Measurements from ENCODE around the gene ZDHHC14. TPM values are rescaled to one million over a fixed set of nuclear protein-coding genes. Genes with fewer than 3 reads are reported as not detected.

Gene ZDHHC14
- total and polyA plus RNA-seq, 4 donors = 12.3 to 46.8 (median 28.1) TPM

DNA sequence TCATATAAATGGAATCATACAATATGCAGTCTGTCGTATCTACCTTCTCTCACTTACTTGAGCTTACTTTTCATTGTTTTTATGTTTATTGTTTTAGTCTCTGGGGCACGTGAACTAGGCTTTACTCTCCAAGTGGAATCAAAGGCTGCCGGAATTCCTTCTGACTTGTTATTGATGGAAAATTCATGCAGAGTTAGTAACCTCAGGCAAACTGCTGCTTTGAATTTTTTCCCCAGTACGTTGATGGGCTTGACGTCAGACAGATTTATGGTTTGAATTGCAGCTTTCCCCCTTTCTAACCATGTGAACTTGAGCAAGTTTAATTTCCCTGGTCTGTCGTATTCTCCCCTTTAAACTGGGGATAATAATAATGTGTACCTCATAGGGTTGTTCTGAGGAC lies 68.6 kb downstream of the ZDHHC14 start:
- Histone ChIP-seq H3K9me3 (ENCODE audit: control insufficient read depth, insufficient read depth, low read length) (no peaks in the 10 kb centered on the region), H3K4me1 (ENCODE audit: control insufficient read depth, insufficient read depth, low read length) (no peaks in the 10 kb centered on the region), H3K27ac (ENCODE audit: low read depth, low read length) (no peak overlapping the region), H3K4me3 (ENCODE audit: low read depth, low read length) (no peak overlapping the region), H3K36me3 (ENCODE audit: control insufficient read depth, insufficient read depth, low read length) (no peaks in the 10 kb centered on the region), H3K27me3 (ENCODE audit: control insufficient read depth, insufficient read depth, low read length) (no peaks in the 10 kb centered on the region)
- WGBS (ENCODE audit: insufficient coverage) = 67% methylated on average over 1 of the region's 6 CpGs
- DNase-seq (ENCODE audit: low read depth in 4 of 6, low spot score in 6 of 6) = peak in 1 of 6 donors; percentile 26

DNA sequence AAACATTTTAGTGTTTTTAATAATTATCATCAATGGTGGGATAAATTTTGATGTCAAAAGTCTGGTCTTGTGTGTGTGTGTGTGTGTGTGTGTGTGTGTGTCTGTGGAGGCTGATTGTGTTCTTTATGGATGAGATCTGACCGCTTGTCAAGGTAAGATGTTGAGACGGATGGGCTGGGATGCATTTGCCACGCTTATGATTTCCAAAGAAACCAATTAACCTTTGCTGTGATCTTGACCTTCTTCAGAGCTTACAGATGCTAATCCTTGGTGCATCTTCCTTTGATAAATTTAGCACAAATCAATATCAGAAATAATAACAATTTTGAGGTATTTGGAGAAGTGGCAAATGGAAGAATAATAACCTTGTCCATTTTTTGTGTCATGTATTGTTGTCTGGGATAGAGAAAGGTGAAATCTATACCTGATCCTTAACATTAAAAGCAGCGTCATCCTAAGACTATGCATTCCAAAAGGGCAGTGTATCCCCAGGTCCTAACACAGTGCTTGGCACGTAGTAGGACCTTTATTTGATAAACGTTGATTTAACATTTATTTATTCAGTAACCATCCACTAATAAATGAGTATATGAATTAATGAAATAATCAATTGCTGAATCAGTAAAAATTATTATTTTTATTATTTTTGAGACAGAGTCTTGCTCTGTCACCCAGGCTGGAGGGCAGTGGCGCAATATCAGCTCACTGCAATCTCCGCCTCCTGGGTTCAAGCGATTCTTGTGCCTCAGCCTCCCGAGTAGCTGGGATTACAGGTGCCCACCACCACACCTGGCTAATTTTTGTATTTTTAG lies 70.1 kb downstream of the ZDHHC14 start:
- no peak overlapping the region for H3K27ac ChIP-seq (ENCODE audit: low read depth, low read length)
- H3K4me1 ChIP-seq (ENCODE audit: control insufficient read depth, insufficient read depth, low read length) = peaks cover 15% of the 10 kb centered on the region
- H3K4me3 ChIP-seq (ENCODE audit: low read depth, low read length) = no peak overlapping the region
- no peaks in the 10 kb centered on the region for H3K36me3 ChIP-seq (ENCODE audit: control insufficient read depth, insufficient read depth, low read length)
- 95% methylated on average over 3 of the region's 10 CpGs for WGBS (ENCODE audit: insufficient coverage)
- no peaks in the 10 kb centered on the region for H3K9me3 ChIP-seq (ENCODE audit: control insufficient read depth, insufficient read depth, low read length)
- H3K27me3 ChIP-seq (ENCODE audit: control insufficient read depth, insufficient read depth, low read length) = no peaks in the 10 kb centered on the region
- no peak for DNase-seq (ENCODE audit: low read depth in 4 of 6, low spot score in 6 of 6)

DNA sequence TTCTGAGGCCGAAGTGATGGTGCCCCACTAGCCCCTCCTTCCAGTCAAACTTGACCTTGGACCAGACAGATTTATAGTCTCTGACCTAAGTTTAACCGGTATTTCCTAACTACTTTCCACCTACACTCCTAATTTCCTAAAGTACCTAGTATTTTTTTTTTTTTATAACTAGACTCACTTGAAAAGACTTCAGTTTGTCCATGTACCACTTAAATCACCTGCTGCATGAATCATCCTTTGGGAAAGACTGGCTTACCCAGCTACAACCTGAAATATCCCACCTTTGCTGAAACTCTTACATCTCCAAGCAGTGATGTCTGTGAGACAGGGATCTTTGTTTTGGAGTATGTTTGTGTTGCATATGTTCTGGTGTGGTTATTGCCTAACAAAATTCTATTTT lies 71.1 kb downstream of the ZDHHC14 start:
- Histone ChIP-seq H3K36me3 (ENCODE audit: control insufficient read depth, insufficient read depth, low read length) (no peaks in the 10 kb centered on the region), H3K27me3 (ENCODE audit: control insufficient read depth, insufficient read depth, low read length) (no peaks in the 10 kb centered on the region), H3K4me1 (ENCODE audit: control insufficient read depth, insufficient read depth, low read length) (peaks cover 23% of the 10 kb centered on the region), H3K9me3 (ENCODE audit: control insufficient read depth, insufficient read depth, low read length) (no peaks in the 10 kb centered on the region), H3K4me3 (ENCODE audit: low read depth, low read length) (no peak overlapping the region), H3K27ac (ENCODE audit: low read depth, low read length) (no peak overlapping the region)
- no peak for DNase-seq (ENCODE audit: low read depth in 4 of 6, low spot score in 6 of 6)
- WGBS (ENCODE audit: insufficient coverage) = 83% methylated on average over 1 of the region's 2 CpGs

DNA sequence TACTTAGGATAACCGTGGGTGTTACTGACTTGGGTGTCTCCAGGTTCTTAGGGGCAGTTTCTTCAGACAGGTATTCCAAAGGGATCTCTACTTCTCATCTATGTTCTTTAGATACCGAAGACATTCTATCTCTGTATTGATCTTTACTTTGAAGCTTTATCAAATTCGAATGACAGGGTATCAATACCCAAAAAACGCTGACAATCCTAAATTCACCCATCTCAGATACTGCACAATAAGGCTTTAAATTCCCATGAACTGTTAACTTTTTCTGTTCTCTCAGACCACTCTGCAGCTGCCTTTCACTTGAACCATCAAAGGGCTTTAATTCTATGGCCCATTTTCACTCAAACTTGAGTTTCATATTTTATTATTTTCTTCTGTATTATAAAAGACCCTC lies 72.1 kb downstream of the ZDHHC14 start:
- peaks cover 28% of the 10 kb centered on the region for H3K4me1 ChIP-seq (ENCODE audit: control insufficient read depth, insufficient read depth, low read length)
- H3K27ac ChIP-seq (ENCODE audit: low read depth, low read length) = no peak overlapping the region
- WGBS (ENCODE audit: insufficient coverage) = 86% methylated on average over 3 of the region's 4 CpGs
- H3K9me3 ChIP-seq (ENCODE audit: control insufficient read depth, insufficient read depth, low read length) = no peaks in the 10 kb centered on the region
- DNase-seq (ENCODE audit: low read depth in 4 of 6, low spot score in 6 of 6) = no peak
- no peaks in the 10 kb centered on the region for H3K36me3 ChIP-seq (ENCODE audit: control insufficient read depth, insufficient read depth, low read length)
- H3K27me3 ChIP-seq (ENCODE audit: control insufficient read depth, insufficient read depth, low read length) = no peaks in the 10 kb centered on the region
- H3K4me3 ChIP-seq (ENCODE audit: low read depth, low read length) = no peak overlapping the region

DNA sequence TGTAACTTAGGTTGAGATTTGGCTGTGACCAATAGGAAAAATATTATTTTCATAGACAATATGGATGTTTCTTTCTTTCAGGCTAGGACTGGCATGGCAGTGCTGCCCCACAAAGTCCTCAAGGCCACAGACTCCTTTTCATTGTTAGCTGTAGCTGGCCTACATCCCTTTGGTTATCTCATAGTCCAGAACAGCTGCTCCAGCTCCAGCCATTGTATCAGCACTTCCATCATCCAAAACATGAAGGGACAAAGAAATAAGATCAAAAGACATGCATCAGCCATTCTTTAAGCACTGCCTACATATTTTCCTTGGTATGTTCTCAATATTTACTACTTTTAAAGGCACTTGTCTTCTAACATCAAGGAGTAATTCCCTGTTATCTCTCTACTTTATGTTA lies 73.0 kb downstream of the ZDHHC14 start:
- no peak for DNase-seq (ENCODE audit: low read depth in 4 of 6, low spot score in 6 of 6)
- H3K36me3 ChIP-seq (ENCODE audit: control insufficient read depth, insufficient read depth, low read length) = no peaks in the 10 kb centered on the region
- H3K27ac ChIP-seq (ENCODE audit: low read depth, low read length) = no peak overlapping the region
- no peaks in the 10 kb centered on the region for H3K9me3 ChIP-seq (ENCODE audit: control insufficient read depth, insufficient read depth, low read length)
- H3K4me1 ChIP-seq (ENCODE audit: control insufficient read depth, insufficient read depth, low read length) = peaks cover 28% of the 10 kb centered on the region
- no peaks in the 10 kb centered on the region for H3K27me3 ChIP-seq (ENCODE audit: control insufficient read depth, insufficient read depth, low read length)
- no peak overlapping the region for H3K4me3 ChIP-seq (ENCODE audit: low read depth, low read length)

DNA sequence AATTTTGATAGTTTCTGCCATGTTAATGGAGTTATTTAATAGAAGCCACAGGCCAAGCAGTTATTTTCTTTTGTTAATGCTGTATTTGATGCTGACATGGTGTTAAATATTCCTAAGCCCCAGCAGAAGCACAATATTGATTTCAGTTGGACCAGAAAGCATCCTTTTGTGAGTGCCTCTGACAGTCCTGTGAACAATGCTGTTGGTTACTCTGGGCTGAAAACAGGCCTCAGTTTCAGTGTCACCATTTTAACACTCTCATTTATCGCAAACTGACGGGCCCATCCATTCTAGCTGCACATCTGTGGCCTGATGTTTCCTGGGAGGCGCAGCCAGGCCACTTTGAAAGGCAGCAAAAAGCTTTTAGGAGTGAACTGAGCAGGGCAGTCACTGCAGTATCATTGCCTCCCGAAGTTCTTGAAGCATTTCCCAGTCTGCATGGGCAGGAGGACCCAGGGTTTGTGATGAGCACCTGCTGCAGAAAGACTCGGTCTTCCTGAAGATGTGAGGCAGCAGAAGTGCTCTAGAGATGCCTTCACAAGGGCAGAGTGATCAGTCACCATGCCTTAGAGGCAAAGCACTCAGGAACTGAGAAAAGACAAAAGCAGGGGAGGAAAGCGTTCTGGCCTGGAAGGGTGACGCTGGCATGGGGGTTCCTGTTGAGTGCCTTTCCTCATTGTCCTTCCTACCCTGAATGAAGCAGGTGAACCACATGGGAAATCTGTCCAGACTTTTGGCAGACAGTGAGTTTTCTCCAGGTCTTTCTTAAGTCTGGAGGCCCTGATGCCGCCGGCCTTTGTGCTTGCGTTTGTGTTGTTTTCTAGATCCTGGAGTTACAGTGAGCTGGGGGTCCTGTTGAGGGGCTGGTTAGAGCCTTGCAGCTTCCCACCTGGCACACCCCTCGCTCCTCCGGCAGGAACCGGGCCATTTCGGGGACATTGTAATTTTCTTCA lies 74.0 kb downstream of the ZDHHC14 start:
- H3K4me3 ChIP-seq (ENCODE audit: low read depth, low read length) = no peak overlapping the region

DNA sequence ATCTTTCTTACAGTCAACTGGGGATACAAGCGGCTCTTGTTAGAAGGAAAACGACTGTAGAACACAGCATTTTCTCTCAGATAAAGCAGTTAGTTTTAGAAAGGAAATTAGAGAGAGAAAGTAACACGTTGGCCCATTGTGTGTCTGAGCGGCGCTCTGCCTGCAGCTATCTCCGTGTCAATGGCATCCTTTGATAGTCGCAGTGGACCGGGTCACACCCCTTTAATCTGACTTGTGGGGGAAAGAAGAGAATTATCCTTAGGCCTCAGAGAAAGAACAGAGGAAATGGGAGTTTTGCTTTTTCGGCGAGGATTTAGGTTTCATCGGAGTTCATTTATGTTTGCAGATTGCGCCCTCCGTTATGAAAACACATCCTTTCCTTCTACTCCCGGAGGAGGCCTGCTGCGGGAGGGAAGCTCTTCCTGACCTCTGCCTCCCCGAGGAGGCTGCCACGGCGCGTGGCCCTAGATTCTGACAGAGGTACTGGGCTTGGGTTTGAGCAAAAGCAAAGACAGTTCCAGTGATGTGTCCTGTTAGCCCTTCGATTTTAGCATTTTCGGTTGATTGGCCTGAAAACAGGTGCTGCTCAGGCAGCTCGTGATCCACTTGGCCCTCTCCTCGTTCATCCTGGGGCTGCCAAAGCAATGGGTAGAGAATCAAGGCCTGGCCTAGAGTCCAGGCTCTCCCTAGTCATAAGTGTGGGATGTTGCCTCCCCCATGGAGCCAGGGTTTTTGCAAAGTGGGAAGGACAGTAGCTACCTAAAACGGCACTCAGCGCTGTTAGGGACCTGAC lies 74.9 kb downstream of the ZDHHC14 start:
- Histone ChIP-seq H3K9me3 (ENCODE audit: control insufficient read depth, insufficient read depth, low read length) (no peaks in the 10 kb centered on the region), H3K27me3 (ENCODE audit: control insufficient read depth, insufficient read depth, low read length) (no peaks in the 10 kb centered on the region), H3K4me1 (ENCODE audit: control insufficient read depth, insufficient read depth, low read length) (peaks cover 32% of the 10 kb centered on the region), H3K27ac (ENCODE audit: low read depth, low read length) (peak overlapping the region; percentile 1), H3K4me3 (ENCODE audit: low read depth, low read length) (no peak overlapping the region), H3K36me3 (ENCODE audit: control insufficient read depth, insufficient read depth, low read length) (no peaks in the 10 kb centered on the region)
- 46% methylated on average over 12 of the region's 25 CpGs for WGBS (ENCODE audit: insufficient coverage)
- DNase-seq (ENCODE audit: low read depth in 4 of 6, low spot score in 6 of 6) = peak in 2 of 6 donors; percentile 56 to 63

More for the DNA sequence above, 74.0 kb downstream of the ZDHHC14 start:
- H3K27ac ChIP-seq (ENCODE audit: low read depth, low read length) = peak overlapping the region; percentile 29
- DNase-seq (ENCODE audit: low read depth in 4 of 6, low spot score in 6 of 6) = peak in 2 of 6 donors; percentile 43 to 47
- no peaks in the 10 kb centered on the region for H3K9me3 ChIP-seq (ENCODE audit: control insufficient read depth, insufficient read depth, low read length)
- WGBS (ENCODE audit: insufficient coverage) = 53% methylated on average over 6 of the region's 14 CpGs
- H3K27me3 ChIP-seq (ENCODE audit: control insufficient read depth, insufficient read depth, low read length) = no peaks in the 10 kb centered on the region
- peaks cover 28% of the 10 kb centered on the region for H3K4me1 ChIP-seq (ENCODE audit: control insufficient read depth, insufficient read depth, low read length)
- no peaks in the 10 kb centered on the region for H3K36me3 ChIP-seq (ENCODE audit: control insufficient read depth, insufficient read depth, low read length)

DNA sequence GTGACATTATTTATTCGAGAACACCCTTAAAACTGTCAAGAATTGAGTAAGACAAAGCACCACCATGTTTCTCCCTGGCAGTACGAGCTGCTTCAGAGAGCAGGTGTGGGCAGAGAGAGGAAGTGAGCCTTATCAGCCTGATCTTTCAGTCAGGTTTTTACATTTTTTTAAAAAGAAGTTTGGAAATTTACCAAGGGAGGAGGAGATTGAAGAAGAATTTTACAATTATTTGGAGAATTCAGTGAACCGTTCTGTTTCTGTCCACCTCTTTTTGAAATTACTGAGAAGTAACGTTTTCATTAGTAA lies 75.5 kb downstream of the ZDHHC14 start:
- peaks cover 37% of the 10 kb centered on the region for H3K4me1 ChIP-seq (ENCODE audit: control insufficient read depth, insufficient read depth, low read length)
- H3K36me3 ChIP-seq (ENCODE audit: control insufficient read depth, insufficient read depth, low read length) = no peaks in the 10 kb centered on the region
- H3K27ac ChIP-seq (ENCODE audit: low read depth, low read length) = peak overlapping the region; percentile 1
- no peak for DNase-seq (ENCODE audit: low read depth in 4 of 6, low spot score in 6 of 6)
- H3K27me3 ChIP-seq (ENCODE audit: control insufficient read depth, insufficient read depth, low read length) = no peaks in the 10 kb centered on the region
- no peak overlapping the region for H3K4me3 ChIP-seq (ENCODE audit: low read depth, low read length)
- WGBS (ENCODE audit: insufficient coverage) = 70% methylated on average over 4 of the region's 4 CpGs
- no peaks in the 10 kb centered on the region for H3K9me3 ChIP-seq (ENCODE audit: control insufficient read depth, insufficient read depth, low read length)

DNA sequence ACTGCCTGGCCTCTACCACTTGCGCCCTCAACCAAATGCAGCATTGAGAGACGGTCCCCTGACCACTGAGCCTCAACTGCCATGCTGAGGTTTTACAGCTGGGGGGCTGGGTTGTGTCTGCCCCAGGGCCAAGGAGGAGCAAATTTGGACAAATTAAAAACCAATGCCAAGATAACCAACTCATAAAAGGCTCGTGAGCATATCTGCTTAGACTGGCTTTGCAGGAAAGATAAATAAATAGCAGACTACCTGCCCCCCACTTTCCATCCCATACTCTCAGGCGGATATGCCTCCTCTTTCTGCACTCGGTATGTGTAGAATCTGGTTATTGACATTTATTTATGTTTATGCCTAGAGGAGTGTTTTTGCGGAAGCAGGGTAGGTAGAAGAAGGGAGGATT lies 76.8 kb downstream of the ZDHHC14 start:
- Histone ChIP-seq H3K27ac (ENCODE audit: low read depth, low read length) (no peak overlapping the region), H3K36me3 (ENCODE audit: control insufficient read depth, insufficient read depth, low read length) (no peaks in the 10 kb centered on the region), H3K9me3 (ENCODE audit: control insufficient read depth, insufficient read depth, low read length) (no peaks in the 10 kb centered on the region), H3K4me1 (ENCODE audit: control insufficient read depth, insufficient read depth, low read length) (peaks cover 47% of the 10 kb centered on the region), H3K4me3 (ENCODE audit: low read depth, low read length) (no peak overlapping the region), H3K27me3 (ENCODE audit: control insufficient read depth, insufficient read depth, low read length) (no peaks in the 10 kb centered on the region)
- WGBS (ENCODE audit: insufficient coverage) = 60% methylated on average over 1 of the region's 6 CpGs
- no peak for DNase-seq (ENCODE audit: low read depth in 4 of 6, low spot score in 6 of 6)

All from spinal cord (tissue), 10 donors.